GM12864 (cell line): ENCODE measurements around the gene KHK.

Experiments
- DNase-seq: peaks from one replicate; pipeline ENCODE4 v3.0.0-alpha.2; 2011; ENCODE audit warnings: low read depth
- H3K4me3 ChIP-seq: 2 replicates; pipeline ENCODE4 v1.5.1; 2011; ENCODE audit warnings: mild to moderate bottlenecking, low read depth, low read length, control low read depth
- TF ChIP-seq, protein P1 (sequence below): IDR thresholded peaks from 2 replicates; pipeline ENCODE4 v1.5.1; 2011; ENCODE audit warnings: low read depth, mild to moderate bottlenecking, moderate library complexity, low read length, control low read depth, inconsistent platforms; ENCODE audit errors: missing control alignments

The KHK gene

DNA sequence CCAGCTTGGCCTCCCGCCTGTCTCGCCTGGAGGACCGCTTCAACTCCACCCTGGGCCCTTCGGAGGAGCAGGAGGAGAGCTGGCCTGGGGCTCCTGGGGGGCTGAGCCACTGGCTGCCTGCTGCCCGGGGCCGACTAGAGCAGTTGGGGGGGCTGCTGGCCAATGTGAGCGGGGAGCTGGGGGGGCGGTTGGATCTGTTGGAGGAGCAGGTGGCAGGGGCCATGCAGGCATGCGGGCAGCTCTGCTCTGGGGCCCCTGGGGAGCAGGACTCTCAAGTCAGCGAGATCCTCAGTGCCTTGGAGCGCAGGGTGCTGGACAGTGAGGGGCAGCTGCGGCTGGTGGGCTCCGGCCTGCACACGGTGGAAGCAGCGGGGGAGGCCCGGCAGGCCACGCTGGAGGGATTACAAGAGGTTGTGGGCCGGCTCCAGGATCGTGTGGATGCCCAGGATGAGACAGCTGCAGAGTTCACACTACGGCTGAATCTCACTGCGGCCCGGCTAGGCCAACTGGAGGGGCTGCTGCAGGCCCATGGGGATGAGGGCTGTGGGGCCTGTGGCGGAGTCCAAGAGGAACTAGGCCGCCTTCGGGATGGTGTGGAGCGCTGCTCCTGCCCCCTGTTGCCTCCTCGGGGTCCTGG, 3.7 kb upstream of the KHK start:
- TF ChIP-seq, protein P1, sequence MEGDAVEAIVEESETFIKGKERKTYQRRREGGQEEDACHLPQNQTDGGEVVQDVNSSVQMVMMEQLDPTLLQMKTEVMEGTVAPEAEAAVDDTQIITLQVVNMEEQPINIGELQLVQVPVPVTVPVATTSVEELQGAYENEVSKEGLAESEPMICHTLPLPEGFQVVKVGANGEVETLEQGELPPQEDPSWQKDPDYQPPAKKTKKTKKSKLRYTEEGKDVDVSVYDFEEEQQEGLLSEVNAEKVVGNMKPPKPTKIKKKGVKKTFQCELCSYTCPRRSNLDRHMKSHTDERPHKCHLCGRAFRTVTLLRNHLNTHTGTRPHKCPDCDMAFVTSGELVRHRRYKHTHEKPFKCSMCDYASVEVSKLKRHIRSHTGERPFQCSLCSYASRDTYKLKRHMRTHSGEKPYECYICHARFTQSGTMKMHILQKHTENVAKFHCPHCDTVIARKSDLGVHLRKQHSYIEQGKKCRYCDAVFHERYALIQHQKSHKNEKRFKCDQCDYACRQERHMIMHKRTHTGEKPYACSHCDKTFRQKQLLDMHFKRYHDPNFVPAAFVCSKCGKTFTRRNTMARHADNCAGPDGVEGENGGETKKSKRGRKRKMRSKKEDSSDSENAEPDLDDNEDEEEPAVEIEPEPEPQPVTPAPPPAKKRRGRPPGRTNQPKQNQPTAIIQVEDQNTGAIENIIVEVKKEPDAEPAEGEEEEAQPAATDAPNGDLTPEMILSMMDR = no peak
- H3K4me3 ChIP-seq = no peak overlapping the region
- DNase-seq = no peak

DNA sequence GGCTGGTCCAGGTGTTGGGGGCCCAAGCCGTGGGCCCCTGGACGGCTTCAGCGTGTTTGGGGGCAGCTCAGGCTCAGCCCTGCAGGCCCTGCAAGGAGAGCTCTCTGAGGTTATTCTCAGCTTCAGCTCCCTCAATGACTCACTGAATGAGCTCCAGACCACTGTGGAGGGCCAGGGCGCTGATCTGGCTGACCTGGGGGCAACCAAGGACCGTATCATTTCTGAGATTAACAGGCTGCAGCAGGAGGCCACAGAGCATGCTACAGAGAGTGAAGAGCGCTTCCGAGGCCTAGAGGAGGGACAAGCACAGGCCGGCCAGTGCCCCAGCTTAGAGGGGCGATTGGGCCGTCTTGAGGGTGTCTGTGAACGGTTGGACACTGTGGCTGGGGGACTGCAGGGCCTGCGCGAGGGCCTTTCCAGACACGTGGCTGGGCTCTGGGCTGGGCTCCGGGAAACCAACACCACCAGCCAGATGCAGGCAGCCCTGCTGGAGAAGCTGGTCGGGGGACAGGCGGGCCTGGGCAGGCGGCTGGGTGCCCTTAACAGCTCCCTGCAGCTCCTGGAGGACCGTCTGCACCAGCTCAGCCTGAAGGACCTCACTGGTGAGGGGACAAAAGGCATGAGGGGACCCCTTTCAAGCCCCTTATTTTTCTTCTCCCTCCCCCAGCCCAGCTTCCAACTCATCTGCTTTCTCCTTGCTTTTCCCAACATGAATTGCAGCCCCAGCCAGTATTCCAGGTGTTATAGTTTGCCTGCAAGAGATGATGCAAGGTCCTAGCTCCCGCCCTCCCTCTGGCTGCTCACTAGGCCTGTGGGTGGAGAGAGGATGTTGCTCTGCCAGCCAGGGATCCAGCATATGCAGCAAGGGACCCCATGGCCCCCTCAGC, 2.9 kb upstream of the KHK start:
- DNase-seq = no peak
- TF ChIP-seq, protein P1 = no peak
- no peak overlapping the region for H3K4me3 ChIP-seq

DNA sequence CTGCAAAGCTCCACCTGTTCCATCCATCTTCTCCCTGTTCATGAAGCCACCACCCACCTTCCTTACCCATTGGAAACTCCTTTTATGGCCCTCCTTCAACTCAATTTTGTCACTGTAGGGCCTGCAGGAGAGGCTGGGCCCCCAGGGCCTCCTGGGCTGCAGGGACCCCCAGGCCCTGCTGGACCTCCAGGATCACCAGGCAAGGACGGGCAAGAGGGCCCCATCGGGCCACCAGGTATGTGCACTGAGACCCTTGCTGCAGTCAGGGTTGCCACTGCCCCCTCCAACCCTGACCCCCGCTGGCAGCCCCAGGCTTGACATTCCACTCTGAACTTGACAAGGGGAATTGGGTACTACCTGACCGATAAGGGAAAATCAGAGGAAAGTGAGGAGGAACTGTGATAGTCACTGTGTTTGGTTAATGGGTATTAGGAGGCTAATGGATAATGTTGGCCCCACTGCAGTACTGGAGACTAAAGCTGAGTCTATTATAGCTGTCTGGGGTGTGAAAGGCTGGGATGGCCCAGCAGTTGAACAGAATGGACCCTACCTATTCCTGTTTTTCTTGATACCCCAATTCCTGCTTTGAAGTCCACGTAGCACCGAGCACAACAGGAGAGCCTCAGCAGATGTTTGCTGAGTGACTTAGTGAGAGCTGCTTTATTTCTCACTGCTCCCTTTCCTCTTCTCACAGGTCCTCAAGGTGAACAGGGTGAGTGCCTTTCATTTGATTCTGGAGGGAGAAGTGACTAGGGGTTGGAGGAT, 2.1 kb upstream of the KHK start:
- H3K4me3 ChIP-seq = no peak overlapping the region
- no peak for DNase-seq
- TF ChIP-seq, protein P1 = no peak

DNA sequence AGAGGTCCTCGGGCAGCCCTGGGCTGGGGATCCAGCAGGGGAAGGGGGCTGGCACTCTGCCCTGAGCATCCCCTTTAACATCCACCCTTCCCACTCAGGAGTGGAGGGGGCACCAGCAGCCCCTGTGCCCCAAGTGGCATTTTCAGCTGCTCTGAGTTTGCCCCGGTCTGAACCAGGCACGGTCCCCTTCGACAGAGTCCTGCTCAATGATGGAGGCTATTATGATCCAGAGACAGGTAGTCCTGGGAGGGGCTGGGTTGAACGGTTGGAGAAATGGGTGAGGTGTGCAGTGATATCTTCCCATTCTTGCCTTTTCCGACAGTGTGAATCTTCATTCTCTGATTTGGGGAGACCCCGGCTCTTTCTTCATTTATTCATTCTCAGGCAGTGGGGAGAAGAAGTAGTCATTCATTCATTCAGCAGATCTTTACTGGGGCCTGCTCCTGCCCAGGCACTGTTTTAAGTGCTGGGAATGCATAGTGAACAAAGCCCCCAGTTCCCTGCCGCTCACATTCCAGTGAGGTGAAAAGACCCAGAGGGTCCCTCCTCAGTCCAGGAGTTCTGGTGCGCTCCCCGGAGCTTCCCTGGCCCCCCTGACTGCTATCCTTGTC, 1.4 kb upstream of the KHK start:
- peak overlapping the region; percentile 60 for H3K4me3 ChIP-seq
- no peak for DNase-seq
- TF ChIP-seq, protein P1 = no peak

DNA sequence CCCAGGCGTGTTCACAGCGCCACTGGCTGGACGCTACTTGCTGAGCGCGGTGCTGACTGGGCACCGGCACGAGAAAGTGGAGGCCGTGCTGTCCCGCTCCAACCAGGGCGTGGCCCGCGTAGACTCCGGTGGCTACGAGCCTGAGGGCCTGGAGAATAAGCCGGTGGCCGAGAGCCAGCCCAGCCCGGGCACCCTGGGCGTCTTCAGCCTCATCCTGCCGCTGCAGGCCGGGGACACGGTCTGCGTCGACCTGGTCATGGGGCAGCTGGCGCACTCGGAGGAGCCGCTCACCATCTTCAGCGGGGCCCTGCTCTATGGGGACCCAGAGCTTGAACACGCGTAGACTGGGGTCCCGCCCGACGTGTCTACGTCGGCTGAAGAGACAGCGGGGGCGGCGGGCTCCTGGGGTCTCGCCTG, 891 bp upstream of the KHK start:
- no peak for DNase-seq
- H3K4me3 ChIP-seq = peak overlapping the region; percentile 60
- TF ChIP-seq, protein P1 = no peak

DNA sequence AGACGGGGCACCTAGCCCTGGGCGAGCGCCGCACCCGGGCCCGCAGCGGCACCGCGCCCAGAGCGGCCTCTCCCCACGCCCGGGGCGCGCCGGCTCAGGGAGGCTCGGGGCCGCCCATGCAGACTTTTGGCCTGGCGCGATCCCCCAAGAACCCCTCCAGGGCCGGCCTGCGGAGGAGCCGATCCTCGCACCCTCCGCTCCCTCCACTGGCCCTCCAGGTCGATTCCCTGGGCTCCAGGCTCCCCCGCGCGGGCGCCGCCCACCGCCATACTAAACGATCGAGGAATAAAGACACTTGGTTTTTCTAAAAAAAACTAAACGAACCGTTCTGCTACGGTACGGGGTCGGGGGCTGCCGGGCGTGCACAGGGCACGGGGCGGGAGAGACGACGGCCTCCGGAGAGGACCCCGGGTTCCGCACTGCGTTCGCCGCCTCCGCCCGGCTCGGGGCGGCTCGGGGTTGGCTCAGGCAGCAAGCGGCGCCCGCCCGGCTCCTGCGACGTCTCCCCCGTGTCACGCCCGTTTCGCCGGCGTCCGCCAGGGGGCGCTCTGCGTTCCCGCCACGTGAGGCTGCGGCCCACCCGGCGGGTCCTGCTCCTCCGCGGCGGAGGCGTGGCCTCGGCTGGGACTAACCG, 365 bp upstream of the KHK start:
- DNase-seq = peak; percentile 64
- H3K4me3 ChIP-seq = peak overlapping the region; percentile 60
- TF ChIP-seq, protein P1 = peak; percentile 73
